ENCODE measurements around the gene MGAT5B. TPM values are rescaled to one million over a fixed set of nuclear protein-coding genes. Genes with fewer than 3 reads are reported as not detected.

The MGAT5B gene
- total and polyA plus RNA-seq, 2 of the 13 experiments (the other 11 are each of a cell fraction or from before 2014, with no cell fraction given): 0.07 to 0.13 TPM

GRCh38 chr17:76987486-76988093, 119.4 kb downstream of the MGAT5B start:
- no peak overlapping the region for H3K4me2 ChIP-seq (ENCODE audit: low read depth, low read length)
- no TSS peak for BruUV-seq (replicated peaks)
- H3K9me3 ChIP-seq (ENCODE audit: low read length): no peaks in the 10 kb centered on the region
- no peaks in the 10 kb centered on the region for H3K79me2 ChIP-seq (ENCODE audit: insufficient read depth, low read length)
- ATAC-seq (no peak; the same call in 1 of the 3 replicates), FAIRE-seq (no peak), DNase-seq (ENCODE audit: low spot score) (no peak)
- H3K9ac ChIP-seq (ENCODE audit: insufficient read depth, low read depth, low read length): no peak overlapping the region
- no peaks in the 10 kb centered on the region for H4K20me1 ChIP-seq (ENCODE audit: insufficient read depth, low read length)
- in situ Hi-C loops (cut with HindIII; ENCODE audit: extremely low pct_ligation_motif_present, low pct_unique_long_range_greater_than_20kb): no loop called here
- no peak overlapping the region for H3K4me3 ChIP-seq (replicated peaks in 1 of 3; ENCODE audit: insufficient read depth in 1 of 3, low read depth in 2 of 3, low read length in 3 of 3)
- H2AFZ ChIP-seq (ENCODE audit: low read length): no peak overlapping the region
- ChIA-PET CTCF (ENCODE audit: low intra/inter-chr PET ratio, low total read pairs) (no interaction called here), POLR2A (no interaction called here)
- H3K27ac ChIP-seq (ENCODE audit: extremely low read length, insufficient read depth, low read length): no peak overlapping the region
- peaks cover 21% of the 10 kb centered on the region for H3K4me1 ChIP-seq (ENCODE audit: insufficient read depth, low read length)
- peaks cover 8 to 51% of the 10 kb centered on the region in 2 experiments for H3K27me3 ChIP-seq (ENCODE audit: control insufficient read depth in 1 of 2, insufficient read depth in 2 of 2, low read length in 2 of 2)
- WGBS (ENCODE audit: low lambda C conversion rate): 28% methylated on average over 9 of the region's 15 CpGs
- H3K36me3 ChIP-seq (replicated peaks in 1 of 2; ENCODE audit: control insufficient read depth in 1 of 2, insufficient read depth in 2 of 2, low read length in 2 of 2): no peaks in the 10 kb centered on the region
- intact Hi-C loops (cut with micrococcal nuclease; ENCODE audit: unreplicated experiment): no loop called here
- TF ChIP-seq HNRNPLL (IDR thresholded peaks at IDR 0.05; ENCODE audit: low read depth, low read length, poor library complexity, severe bottlenecking) (no peak), ZNF567 (CRISPR knock-in tag; IDR thresholded peaks at IDR 0.05; ENCODE audit: borderline replicate concordance) (no peak), ZBTB8A (CRISPR knock-in tag; IDR thresholded peaks at IDR 0.05; ENCODE audit: borderline replicate concordance, low read depth) (no peak), PCBP2 (optimal IDR thresholded peaks at IDR 0.05; ENCODE audit: low read depth, low read length, poor library complexity, severe bottlenecking) (no peak), NFYC (CRISPR knock-in tag; IDR thresholded peaks at IDR 0.05) (no peak), JUNB (CRISPR knock-in tag; IDR thresholded peaks at IDR 0.05; ENCODE audit: borderline replicate concordance) (no peak), NFIB (CRISPR knock-in tag; IDR thresholded peaks at IDR 0.05; ENCODE audit: borderline replicate concordance) (no peak), PAWR (CRISPR knock-in tag; IDR thresholded peaks at IDR 0.05; ENCODE audit: borderline replicate concordance) (no peak), TAF1 (CRISPR knock-in tag; IDR thresholded peaks at IDR 0.05) (no peak), CREB1 (IDR thresholded peaks at IDR 0.05) (no peak), CREB1 (CRISPR knock-in tag; IDR thresholded peaks at IDR 0.05) (no peak), ZNF713 (CRISPR knock-in tag; IDR thresholded peaks at IDR 0.05) (no peak), RARA (CRISPR knock-in tag; IDR thresholded peaks at IDR 0.05) (no peak), ZNF691 (CRISPR knock-in tag; IDR thresholded peaks at IDR 0.05; ENCODE audit: borderline replicate concordance, low read depth) (no peak), ZNF17 (CRISPR knock-in tag; IDR thresholded peaks at IDR 0.05) (no peak), HNF4A (CRISPR knock-in tag; IDR thresholded peaks at IDR 0.05) (no peak), ZNF570 (CRISPR knock-in tag; IDR thresholded peaks at IDR 0.05; ENCODE audit: borderline replicate concordance) (no peak), YEATS2 (CRISPR knock-in tag; IDR thresholded peaks at IDR 0.05; ENCODE audit: borderline replicate concordance) (no peak), MED13 (CRISPR knock-in tag; IDR thresholded peaks at IDR 0.05) (no peak)

All from HepG2 (cell line).